Measurements from ENCODE around the gene STUM. TPM values are rescaled to one million over a fixed set of nuclear protein-coding genes. Genes with fewer than 3 reads are reported as not detected.
"Not testable (repeated sequence)": the region's sequence is repeated elsewhere in the genome, so short reads cannot be mapped to it uniquely, and the experiment has no call there.

The STUM gene
- polyA plus RNA-seq (2011; rRNA removed) (not detected in 2 replicates), polyA minus RNA-seq (2011; rRNA and poly(A)+ RNA removed) (not detected in 2 replicates)

GRCh38 chr1:226548256-226549093 is at the start of gene STUM:
Gene STUM (plus strand): TSS chr1:226548764. CDS start chr1:226548905, 141 bp downstream.
- H3K4me3 ChIP-seq (ENCODE audit: low read depth, low read length): peak within 1 kb of the TSS; percentile 15
- ChIA-PET POLR2A (no interaction called here), CTCF (interaction anchor here (1.0 to 4.1 kb wide), 20 partner anchors 10 to 343 kb away, joined by 3 to 29 read pairs (median 6); no protein-coding TSS in a partner anchor)
- no peaks in the 10 kb centered on the region for H3K36me3 ChIP-seq (ENCODE audit: control insufficient read depth, insufficient read depth, low read length)
- no peak for TF ChIP-seq CTCF (IDR thresholded peaks at IDR 0.05; ENCODE audit: insufficient read depth, low read depth, low read length)
- peaks cover 29% of the 10 kb centered on the region for H3K27me3 ChIP-seq (ENCODE audit: control insufficient read depth, insufficient read depth, low read length)
- no peak for DNase-seq (ENCODE audit: low read depth)

GRCh38 chr1:226499699-226500098 is 48.9 kb upstream of the STUM start:
- H3K27me3 ChIP-seq (ENCODE audit: control insufficient read depth, insufficient read depth, low read length); POLR2A ChIA-PET; DNase-seq (ENCODE audit: low read depth); H3K36me3 ChIP-seq (ENCODE audit: control insufficient read depth, insufficient read depth, low read length); H3K4me3 ChIP-seq (ENCODE audit: low read depth, low read length); CTCF ChIA-PET: not testable (repeated sequence)

- POLR2A ChIA-PET: no interaction called here
- CTCF ChIA-PET: interaction anchor here (0.6 kb wide), 1 partner anchor 67 kb away, joined by 4 read pairs; no protein-coding TSS in a partner anchor
- DNase-seq (ENCODE audit: low read depth): no peak
- Histone ChIP-seq H3K27me3 (ENCODE audit: control insufficient read depth, insufficient read depth, low read length) (peaks cover 2% of the 10 kb centered on the region; the same call in 1 of the 2 replicates), H3K4me3 (ENCODE audit: low read depth, low read length) (no peak overlapping the region), H3K36me3 (ENCODE audit: control insufficient read depth, insufficient read depth, low read length) (no peaks in the 10 kb centered on the region)
- TF ChIP-seq CTCF (IDR thresholded peaks at IDR 0.05; ENCODE audit: insufficient read depth, low read depth, low read length): no peak
These were observed 42.5 kb upstream of the STUM start for GRCh38 chr1:226506021-226506420.

- ChIA-PET CTCF (no interaction called here), POLR2A (no interaction called here)
- Histone ChIP-seq H3K4me3 (ENCODE audit: low read depth, low read length) (no peak overlapping the region), H3K27me3 (ENCODE audit: control insufficient read depth, insufficient read depth, low read length) (peaks cover 2% of the 10 kb centered on the region; the same call in 1 of the 2 replicates), H3K36me3 (ENCODE audit: control insufficient read depth, insufficient read depth, low read length) (no peaks in the 10 kb centered on the region)
- TF ChIP-seq CTCF (IDR thresholded peaks at IDR 0.05; ENCODE audit: insufficient read depth, low read depth, low read length): no peak
- no peak for DNase-seq (ENCODE audit: low read depth)
These were observed 41.6 kb upstream of the STUM start for GRCh38 chr1:226506921-226507320.

GRCh38 chr1:226510453-226510852 is 38.1 kb upstream of the STUM start:
- TF ChIP-seq CTCF (IDR thresholded peaks at IDR 0.05; ENCODE audit: insufficient read depth, low read depth, low read length): no peak
- peaks cover 2% of the 10 kb centered on the region; the same call in 1 of the 2 replicates for H3K27me3 ChIP-seq (ENCODE audit: control insufficient read depth, insufficient read depth, low read length)
- DNase-seq (ENCODE audit: low read depth): no peak
- no peak overlapping the region for H3K4me3 ChIP-seq (ENCODE audit: low read depth, low read length)
- no peaks in the 10 kb centered on the region for H3K36me3 ChIP-seq (ENCODE audit: control insufficient read depth, insufficient read depth, low read length)
- CTCF ChIA-PET: no interaction called here
- POLR2A ChIA-PET: no interaction called here

Data from BJ (cell line).